Smooth muscle cell (in vitro differentiated cells): ENCODE measurements around the gene ELK3. TPM values are rescaled to one million over a fixed set of nuclear protein-coding genes. Genes with fewer than 3 reads are reported as not detected.

Source experiments
- DNase-seq: peaks from one replicate; lab custom pipeline; 2025; ENCODE audit not compliant: unreplicated experiment; lab: John Stamatoyannopoulos, UW
- H2AFZ ChIP-seq: fragments of 200-600 bp; sonication (generic); 2 replicates; pipeline ENCODE4 v1.6.0; 2016; ENCODE audit warnings: antibody characterized with exemption, low read depth, mild to moderate bottlenecking
- H3F3A ChIP-seq: fragments of 200-600 bp; sonication (generic); 2 replicates; pipeline ENCODE4 v1.6.0; 2017; ENCODE audit warnings: antibody characterized with exemption, low read depth
- H3K27ac ChIP-seq: fragments of 200-600 bp; sonication (generic); 2 replicates; pipeline ENCODE4 v1.5.1; 2016; ENCODE audit warnings: low read depth, mild to moderate bottlenecking
- H3K27me3 ChIP-seq: fragments of 200-600 bp; sonication (generic); 2 replicates; pipeline ENCODE4 v1.6.1; 2016; ENCODE audit warnings: low read depth, mild to moderate bottlenecking
- H3K36me3 ChIP-seq: fragments of 200-600 bp; sonication (generic); 2 replicates; pipeline ENCODE4 v1.5.1; 2016; ENCODE audit warnings: low read depth
- H3K4me1 ChIP-seq: fragments of 200-600 bp; sonication (generic); 2 replicates; pipeline ENCODE4 v1.5.1; 2016; ENCODE audit warnings: low read depth
- H3K4me2 ChIP-seq: fragments of 200-600 bp; sonication (generic); 2 replicates; pipeline ENCODE4 v1.6.0; 2016; ENCODE audit warnings: mild to moderate bottlenecking
- H3K4me3 ChIP-seq: fragments of 200-600 bp; sonication (generic); 2 replicates; pipeline ENCODE4 v1.5.1; 2016; ENCODE audit warnings: mild to moderate bottlenecking
- H3K79me2 ChIP-seq: fragments of 200-600 bp; sonication (generic); 2 replicates; pipeline ENCODE4 v1.6.0; 2016; ENCODE audit warnings: low read depth, mild to moderate bottlenecking
- H3K9ac ChIP-seq: fragments of 200-600 bp; sonication (generic); 2 replicates; pipeline ENCODE4 v1.6.0; 2016; ENCODE audit warnings: low read depth
- H3K9me3 ChIP-seq: fragments of 200-600 bp; sonication (generic); replicated peaks from 2 replicates; pipeline ENCODE4 v1.5.1; 2016; ENCODE audit warnings: low read depth
- H4K20me1 ChIP-seq: fragments of 200-600 bp; sonication (generic); 2 replicates; pipeline ENCODE4 v1.6.0; 2016; ENCODE audit warnings: low read depth
- CTCF ChIP-seq: fragments of 200-600 bp; sonication (generic); IDR thresholded peaks from 2 replicates; pipeline ENCODE4 v1.5.1; 2017; ENCODE audit warnings: borderline replicate concordance, mild to moderate bottlenecking, antibody characterized with exemption; ENCODE audit not compliant: insufficient read depth, poor library complexity, severe bottlenecking
- WGBS: methylation state at CpG from one replicate; pipeline ENCODE4 v1.1.7; 2016; ENCODE audit warnings: low lambda C conversion rate; 5-methylcytosine and 5-hydroxymethylcytosine counted together
- polyA plus RNA-seq: library from polyadenylated mRNA; unstranded; fragments of >200 nt; fragmentation: Nextera tagmentation; extraction: Ambion mirVana; gene quantifications from 2 replicates; pipeline ENCODE4 v1.2.1, GENCODE V29; 2016
- total RNA-seq: library from RNA; depleted of rRNA; stranded (reverse); fragments of >200 nt; gene quantifications from 2 replicates; pipeline ENCODE4 v1.2.3, GENCODE V29; 2014

ELK3 gene
- total and polyA plus RNA-seq, 2 experiments from 2014 or later: 43.1 to 44.3 TPM

GRCh38 chr12:96210376-96211055 lies 16.3 kb downstream of the ELK3 start:
- Histone ChIP-seq H3K4me2 (no peak overlapping the region), H2AFZ (no peak overlapping the region), H3K4me3 (no peak overlapping the region), H3K9me3 (no peaks in the 10 kb centered on the region), H3K4me1 (peaks cover 3% of the 10 kb centered on the region), H3K36me3 (no peaks in the 10 kb centered on the region), H3K27me3 (no peaks in the 10 kb centered on the region), H3K9ac (no peak overlapping the region), H3K27ac (no peak overlapping the region), H3K79me2 (peaks cover 88% of the 10 kb centered on the region), H3F3A (peaks cover 15% of the 10 kb centered on the region), H4K20me1 (peaks cover 98% of the 10 kb centered on the region)
- no peak for TF ChIP-seq CTCF
- 88% methylated on average over 19 of the region's 19 CpGs for WGBS
- DNase-seq: no peak

GRCh38 chr12:96211988-96212387 lies 17.8 kb downstream of the ELK3 start:
- Histone ChIP-seq H3K27ac (peak overlapping the region; percentile 15), H3F3A (peaks cover 10% of the 10 kb centered on the region), H3K36me3 (no peaks in the 10 kb centered on the region), H3K9ac (no peak overlapping the region), H3K79me2 (peaks cover 87% of the 10 kb centered on the region), H3K27me3 (no peaks in the 10 kb centered on the region), H3K4me3 (no peak overlapping the region), H4K20me1 (peaks cover 98% of the 10 kb centered on the region), H3K4me1 (peaks cover 3% of the 10 kb centered on the region), H3K9me3 (no peaks in the 10 kb centered on the region), H2AFZ (no peak overlapping the region), H3K4me2 (peak overlapping the region; percentile 52)
- DNase-seq: no peak
- no peak for TF ChIP-seq CTCF
- whole genome bisulfite sequencing: 69% methylated on average over 3 of the region's 3 CpGs

GRCh38 chr12:96212456-96213375 lies 18.5 kb downstream of the ELK3 start:
- DNase-seq: no peak
- H3K4me2 ChIP-seq: peak overlapping the region; percentile 52
- peaks cover 85% of the 10 kb centered on the region for H3K79me2 ChIP-seq
- no peaks in the 10 kb centered on the region for H3K27me3 ChIP-seq
- no peaks in the 10 kb centered on the region for H3K9me3 ChIP-seq
- TF ChIP-seq CTCF: no peak
- H3F3A ChIP-seq: peaks cover 7% of the 10 kb centered on the region
- H4K20me1 ChIP-seq: peaks cover 96% of the 10 kb centered on the region
- H3K4me1 ChIP-seq: peaks cover 3% of the 10 kb centered on the region
- no peak overlapping the region for H3K4me3 ChIP-seq
- H3K9ac ChIP-seq: no peak overlapping the region
- WGBS: 53% methylated on average over 10 of the region's 10 CpGs
- H2AFZ ChIP-seq: no peak overlapping the region
- peak overlapping the region; percentile 15 for H3K27ac ChIP-seq
- H3K36me3 ChIP-seq: no peaks in the 10 kb centered on the region
